Stomach (tissue), 4 donors: ENCODE results near the gene OTULIN.

Experiments used
- CTCF ChIP-seq, 7 experiments: fragments of 450-650 bp in 4 of 7; fragments of 200-600 bp in 3 of 7; sonication (generic) in 3 of 7; IDR thresholded peaks; one replicate each; pipeline ENCODE4 v1.5.1; 2016 to 2019; ENCODE audit warnings: antibody characterized with exemption in 7 of 7, control low read depth in 2 of 7, mild to moderate bottlenecking in 1 of 7
- POLR2A ChIP-seq, 4 donors: fragments of 450-650 bp; IDR thresholded peaks; one replicate each; pipeline ENCODE4 v1.6.1; 2016; ENCODE audit warnings: antibody characterized with exemption in 4 of 4, control low read depth in 2 of 4, mild to moderate bottlenecking in 1 of 4, moderate library complexity in 1 of 4

- TF ChIP-seq CTCF (IDR thresholded peaks at IDR 0.05) (no peak), POLR2A (IDR thresholded peaks at IDR 0.05) (no peak)
Measured at GRCh38 chr5:14732991-14733390, 68.5 kb downstream of the OTULIN start.
